DMS 273 (cell line): ENCODE measurements around the gene ATXN10.
A peak's percentile ranks its signal among the peaks of the same experiment; 100 is the strongest.
"Not testable (repeated sequence)": the region's sequence is repeated elsewhere in the genome, so short reads cannot be mapped to it uniquely, and the experiment has no call there.

Experiments used
- DNase-seq: peaks from one replicate; lab custom pipeline; 2025; ENCODE audit not compliant: unreplicated experiment; lab: John Stamatoyannopoulos, UW

ATXN10 gene

GRCh38 chr22:45676024-45676423, 4.4 kb downstream of the ATXN10 start:
- DNase-seq: no peak

GRCh38 chr22:45677063-45677462, 5.4 kb downstream of the ATXN10 start:
- DNase-seq: no peak

GRCh38 chr22:45678961-45679912, 7.6 kb downstream of the ATXN10 start:
- DNase-seq: peak; percentile 19

GRCh38 chr22:45680932-45681700, 9.5 kb downstream of the ATXN10 start:
- DNase-seq: no peak

- DNase-seq: no peak
Observed at GRCh38 chr22:45682064-45682463, 10.4 kb downstream of the ATXN10 start.

- not testable (repeated sequence) for DNase-seq
Observed at GRCh38 chr22:45682773-45683172, 11.1 kb downstream of the ATXN10 start.

GRCh38 chr22:45683248-45683647, 11.6 kb downstream of the ATXN10 start:
- no peak for DNase-seq

GRCh38 chr22:45683680-45684079, 12.0 kb downstream of the ATXN10 start:
- DNase-seq: no peak

- DNase-seq: no peak
Observed at GRCh38 chr22:45684169-45684568, 12.5 kb downstream of the ATXN10 start.

- DNase-seq: no peak
Observed at GRCh38 chr22:45684752-45685574, 13.3 kb downstream of the ATXN10 start.

GRCh38 chr22:45686004-45686403, 14.4 kb downstream of the ATXN10 start:
- DNase-seq: no peak

- no peak for DNase-seq
Observed at GRCh38 chr22:45686836-45687235, 15.2 kb downstream of the ATXN10 start.

- DNase-seq: no peak
Observed at GRCh38 chr22:45688600-45689080, 17.0 kb downstream of the ATXN10 start.

- DNase-seq: no peak
Observed at GRCh38 chr22:45689211-45689610, 17.6 kb downstream of the ATXN10 start.

- DNase-seq: no peak
Observed at GRCh38 chr22:45690008-45690407, 18.4 kb downstream of the ATXN10 start.

GRCh38 chr22:45692549-45692948, 20.9 kb downstream of the ATXN10 start:
- no peak for DNase-seq

GRCh38 chr22:45693835-45694234, 22.2 kb downstream of the ATXN10 start:
- DNase-seq: no peak

GRCh38 chr22:45696227-45696626, 24.6 kb downstream of the ATXN10 start:
- DNase-seq: no peak

- no peak for DNase-seq
Observed at GRCh38 chr22:45698094-45698493, 26.5 kb downstream of the ATXN10 start.

- no peak for DNase-seq
Observed at GRCh38 chr22:45702981-45703380, 31.3 kb downstream of the ATXN10 start.

- DNase-seq: no peak
Observed at GRCh38 chr22:45703758-45704157, 32.1 kb downstream of the ATXN10 start.
